T-helper 1 cell treated with Interleukin-12 subunit alpha and Interleukin-12 subunit beta and Interleukin-4 antibody, amounts not matched to agents 30 ng/mL and 1 ng/mL, for 36 hours (primary cell): ENCODE data around the gene SETD4. TPM values are rescaled to one million over a fixed set of nuclear protein-coding genes. Genes with fewer than 3 reads are reported as not detected.

Source experiments
- total RNA-seq: library from RNA; stranded (reverse); gene quantifications from 2 replicates; pipeline ENCODE4 v1.2.3, GENCODE V29; 2022

The SETD4 gene
- total RNA-seq, 1 donor from 2014 or later = 18.4 TPM

Other genes starting within 250 kb of the SETD4 start
- 42.8 and 47.2 TPM in 2 replicates for gene CBR1, start 9.5 kb upstream of the SETD4 start, total RNA-seq
- gene CBR3, start 74.6 kb upstream of the SETD4 start, total RNA-seq = 18.5 and 20.4 TPM in 2 replicates
- gene DOP1B, start 96.3 kb upstream of the SETD4 start, total RNA-seq = 16.6 and 17.0 TPM in 2 replicates